ENCODE results near the gene DNAJC28. TPM values are rescaled to one million over a fixed set of nuclear protein-coding genes. Genes with fewer than 3 reads are reported as not detected.

Gene DNAJC28
- total RNA-seq, 1 experiment from 2014 or later = 3.5 TPM

- Mint-ChIP-seq H3K4me3 (no peak overlapping the region), H3K9me3 (no peaks in the 10 kb centered on the region), H3K27ac (no peak overlapping the region), H3K27me3 (ENCODE audit: low read depth) (no peaks in the 10 kb centered on the region), H3K36me3 (peaks cover 88% of the 10 kb centered on the region), H3K4me1 (no peaks in the 10 kb centered on the region)
- ChIA-PET POLR2A (no interaction called here), CTCF (no interaction called here)
- ATAC-seq (no peak), DNase-seq (ENCODE audit: low spot score) (no peak)
- TF ChIP-seq ELF4 (CRISPR knock-in tag; IDR thresholded peaks at IDR 0.05; ENCODE audit: low read depth) = no peak
- TF ChIP-seq KAT7 (CRISPR knock-in tag; IDR thresholded peaks at IDR 0.05; ENCODE audit: borderline replicate concordance) = no peak
- no peak for TF ChIP-seq MYBL2 (CRISPR knock-in tag; IDR thresholded peaks at IDR 0.05)
- no peak for TF ChIP-seq ZNF512 (CRISPR knock-in tag; IDR thresholded peaks at IDR 0.05; ENCODE audit: borderline replicate concordance)
Observed at GRCh38 chr21:33531007-33531406, 39.5 kb upstream of the DNAJC28 start.

GRCh38 chr21:33522953-33523349, 31.4 kb upstream of the DNAJC28 start:
- DNase-seq (ENCODE audit: low spot score) (no peak), ATAC-seq (no peak)
- TF ChIP-seq IRF1 (CRISPR knock-in tag; IDR thresholded peaks at IDR 0.05) (no peak), EMX1 (CRISPR knock-in tag; IDR thresholded peaks at IDR 0.05) (no peak), AFF4 (CRISPR knock-in tag; IDR thresholded peaks at IDR 0.05; ENCODE audit: borderline replicate concordance) (no peak), CREB1 (CRISPR knock-in tag; IDR thresholded peaks at IDR 0.05) (no peak), ZNF138 (CRISPR knock-in tag; conservative IDR thresholded peaks at IDR 0.05) (no peak), E2F1 (CRISPR knock-in tag; IDR thresholded peaks at IDR 0.05) (no peak), USF1 (CRISPR knock-in tag; IDR thresholded peaks at IDR 0.05) (no peak), ZNF423 (CRISPR knock-in tag; IDR thresholded peaks at IDR 0.05) (no peak), MXD4 (CRISPR knock-in tag; IDR thresholded peaks at IDR 0.05; ENCODE audit: borderline replicate concordance) (no peak), TP53 (CRISPR knock-in tag; IDR thresholded peaks at IDR 0.05) (no peak), ZBTB21 (CRISPR knock-in tag; IDR thresholded peaks at IDR 0.05; ENCODE audit: borderline replicate concordance) (no peak), TCF7 (CRISPR knock-in tag; IDR thresholded peaks at IDR 0.05; ENCODE audit: low read depth) (no peak), SMAD4 (CRISPR knock-in tag; IDR thresholded peaks at IDR 0.05) (no peak), ATF6 (CRISPR knock-in tag; IDR thresholded peaks at IDR 0.05) (no peak), TEAD4 (CRISPR knock-in tag; IDR thresholded peaks at IDR 0.05) (no peak), NR1H2 (CRISPR knock-in tag; IDR thresholded peaks at IDR 0.05) (no peak), KAT7 (CRISPR knock-in tag; IDR thresholded peaks at IDR 0.05; ENCODE audit: borderline replicate concordance) (no peak), PREB (CRISPR knock-in tag; IDR thresholded peaks at IDR 0.05; ENCODE audit: borderline replicate concordance) (no peak), E2F5 (CRISPR knock-in tag; IDR thresholded peaks at IDR 0.05) (no peak)
- Mint-ChIP-seq H3K4me1 (no peaks in the 10 kb centered on the region), H3K9me3 (no peaks in the 10 kb centered on the region), H3K27me3 (ENCODE audit: low read depth) (no peaks in the 10 kb centered on the region), H3K27ac (no peak overlapping the region), H3K36me3 (peaks cover 55% of the 10 kb centered on the region), H3K4me3 (no peak overlapping the region)
- ChIA-PET POLR2A (no interaction called here), CTCF (interaction anchor here (0.8 kb wide), 1 partner anchor 83 kb away, joined by 3 read pairs; no protein-coding TSS in a partner anchor)

Data from WTC11 (cell line).